IPS-18a (cell line): Measurements from ENCODE around the gene PLOD1.
"Not testable (repeated sequence)": the region's sequence is repeated elsewhere in the genome, so short reads cannot be mapped to it uniquely, and the experiment has no call there.

Experiments
- H3K27ac ChIP-seq: one replicate; pipeline ENCODE4 v1.5.1; 2013; ENCODE audit warnings: low read length
- H3K27me3 ChIP-seq: one replicate; pipeline ENCODE4 v1.6.1; 2013; ENCODE audit warnings: mild to moderate bottlenecking, low read length; ENCODE audit not compliant: control insufficient read depth, insufficient read depth
- H3K36me3 ChIP-seq: one replicate; pipeline ENCODE4 v1.6.1; 2013; ENCODE audit warnings: low read depth, low read length; ENCODE audit not compliant: control insufficient read depth
- H3K4me1 ChIP-seq: one replicate; pipeline ENCODE4 v1.6.1; 2013; ENCODE audit warnings: low read depth, low read length; ENCODE audit not compliant: control insufficient read depth
- H3K4me3 ChIP-seq: one replicate; pipeline ENCODE4 v1.5.1; 2013; ENCODE audit warnings: low read length
- H3K9ac ChIP-seq: one replicate; pipeline ENCODE4 v1.6.1; 2013; ENCODE audit warnings: mild to moderate bottlenecking, low read length, moderate library complexity
- H3K9me3 ChIP-seq: one replicate; pipeline ENCODE4 v1.6.1; 2013; ENCODE audit warnings: low read depth, low read length; ENCODE audit not compliant: control insufficient read depth

The PLOD1 gene

GRCh38 chr1:11929849-11930248 is 4.7 kb upstream of the PLOD1 start:
- Histone ChIP-seq H3K27me3 (no peaks in the 10 kb centered on the region), H3K36me3 (no peaks in the 10 kb centered on the region), H3K9me3 (no peaks in the 10 kb centered on the region), H3K9ac (no peak overlapping the region), H3K4me3 (no peak overlapping the region), H3K4me1 (peaks cover 7% of the 10 kb centered on the region), H3K27ac (no peak overlapping the region)

- Histone ChIP-seq H3K27ac (no peak overlapping the region), H3K36me3 (no peaks in the 10 kb centered on the region), H3K4me1 (peaks cover 4% of the 10 kb centered on the region), H3K9ac (no peak overlapping the region), H3K27me3 (no peaks in the 10 kb centered on the region), H3K9me3 (no peaks in the 10 kb centered on the region), H3K4me3 (no peak overlapping the region)
Observed at GRCh38 chr1:11930571-11931445, 3.7 kb upstream of the PLOD1 start.

- Histone ChIP-seq H3K9ac (no peak overlapping the region), H3K9me3 (no peaks in the 10 kb centered on the region), H3K27ac (no peak overlapping the region), H3K36me3 (no peaks in the 10 kb centered on the region), H3K4me3 (no peak overlapping the region), H3K4me1 (peaks cover 4% of the 10 kb centered on the region), H3K27me3 (no peaks in the 10 kb centered on the region)
Observed at GRCh38 chr1:11931845-11932244, 2.7 kb upstream of the PLOD1 start.

GRCh38 chr1:11935057-11935412 is 518 bp downstream of the PLOD1 start:
- Histone ChIP-seq H3K27ac (peak overlapping the region; percentile 14), H3K4me1 (peaks cover 4% of the 10 kb centered on the region), H3K27me3 (no peaks in the 10 kb centered on the region), H3K9ac (peak overlapping the region; percentile 94), H3K9me3 (no peaks in the 10 kb centered on the region), H3K36me3 (no peaks in the 10 kb centered on the region), H3K4me3 (peak overlapping the region; percentile 85)

GRCh38 chr1:11935733-11936132 is 1.2 kb downstream of the PLOD1 start:
- H3K4me3 ChIP-seq, H3K27ac ChIP-seq, H3K9me3 ChIP-seq, H3K9ac ChIP-seq, H3K36me3 ChIP-seq, H3K27me3 ChIP-seq, H3K4me1 ChIP-seq: not testable (repeated sequence)

- Histone ChIP-seq H3K9me3 (no peaks in the 10 kb centered on the region), H3K27me3 (no peaks in the 10 kb centered on the region), H3K9ac (no peak overlapping the region), H3K4me3 (no peak overlapping the region), H3K36me3 (no peaks in the 10 kb centered on the region), H3K4me1 (peaks cover 6% of the 10 kb centered on the region), H3K27ac (no peak overlapping the region)
Observed at GRCh38 chr1:11938722-11939526, 4.4 kb downstream of the PLOD1 start.

- not testable (repeated sequence) for H3K27me3 ChIP-seq, H3K36me3 ChIP-seq, H3K27ac ChIP-seq
Observed at GRCh38 chr1:11939794-11940193, 5.3 kb downstream of the PLOD1 start.

GRCh38 chr1:11940260-11940921 is 5.9 kb downstream of the PLOD1 start:
- H3K4me3 ChIP-seq = no peak overlapping the region
- H3K9ac ChIP-seq = no peak overlapping the region
- H3K4me1 ChIP-seq = peaks cover 11% of the 10 kb centered on the region
- H3K36me3 ChIP-seq = no peaks in the 10 kb centered on the region
- no peaks in the 10 kb centered on the region for H3K9me3 ChIP-seq
- no peaks in the 10 kb centered on the region for H3K27me3 ChIP-seq
- H3K27ac ChIP-seq = no peak overlapping the region

More at GRCh38 chr1:11939794-11940193, 5.3 kb downstream of the PLOD1 start:
- not testable (repeated sequence) for H3K9ac ChIP-seq, H3K4me1 ChIP-seq, H3K4me3 ChIP-seq, H3K9me3 ChIP-seq

GRCh38 chr1:11942280-11942679 is 7.8 kb downstream of the PLOD1 start:
- H3K27me3 ChIP-seq = no peaks in the 10 kb centered on the region
- H3K4me3 ChIP-seq = no peak overlapping the region
- H3K36me3 ChIP-seq = no peaks in the 10 kb centered on the region
- no peak overlapping the region for H3K9ac ChIP-seq
- H3K9me3 ChIP-seq = no peaks in the 10 kb centered on the region
- no peak overlapping the region for H3K27ac ChIP-seq
- peaks cover 11% of the 10 kb centered on the region for H3K4me1 ChIP-seq

- Histone ChIP-seq H3K9me3 (no peaks in the 10 kb centered on the region), H3K27ac (no peak overlapping the region), H3K27me3 (no peaks in the 10 kb centered on the region), H3K4me1 (peaks cover 11% of the 10 kb centered on the region), H3K4me3 (no peak overlapping the region), H3K9ac (no peak overlapping the region), H3K36me3 (no peaks in the 10 kb centered on the region)
Observed at GRCh38 chr1:11943619-11944018, 9.1 kb downstream of the PLOD1 start.

GRCh38 chr1:11944358-11944931 is 9.9 kb downstream of the PLOD1 start:
- H3K4me3 ChIP-seq = no peak overlapping the region
- H3K27ac ChIP-seq = no peak overlapping the region
- no peaks in the 10 kb centered on the region for H3K27me3 ChIP-seq
- H3K4me1 ChIP-seq = peaks cover 11% of the 10 kb centered on the region
- H3K36me3 ChIP-seq = no peaks in the 10 kb centered on the region
- H3K9ac ChIP-seq = peak overlapping the region; percentile 13
- no peaks in the 10 kb centered on the region for H3K9me3 ChIP-seq
